AG10803 (cell line): Measurements from ENCODE around the gene CRTC1.

ENCODE experiments used
- DNase-seq: peaks from one replicate; pipeline ENCODE4 v3.0.0; 2010; ENCODE audit warnings: low read depth
- H3K4me3 ChIP-seq: 2 replicates; pipeline ENCODE4 v1.5.1; 2011; ENCODE audit warnings: mild to moderate bottlenecking, low read length, control low read depth
- TF ChIP-seq, protein P1 (sequence below): conservative IDR thresholded peaks from 2 replicates; pipeline ENCODE4 v1.5.1; 2011; ENCODE audit warnings: mild to moderate bottlenecking, low read length, control low read depth, inconsistent platforms

CRTC1 gene

DNA sequence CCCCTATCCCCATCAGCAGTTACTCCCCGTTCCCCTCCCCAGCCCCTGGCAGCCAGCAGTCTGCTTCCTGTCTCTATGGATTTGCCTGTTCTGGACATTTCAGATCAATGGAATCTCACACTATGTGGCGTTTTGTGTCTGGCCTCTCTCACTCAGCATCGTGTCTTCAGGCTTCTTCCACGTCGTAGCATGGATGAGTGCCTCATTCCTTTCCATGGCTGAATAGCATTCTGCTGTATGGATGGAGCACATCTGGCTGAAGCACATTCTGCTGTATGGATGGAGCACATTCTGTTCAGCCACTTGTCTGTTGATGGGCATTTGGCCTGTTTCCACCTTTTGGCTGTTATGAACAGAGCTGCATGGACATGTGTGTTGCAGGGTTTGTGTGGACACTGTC lies 29.5 kb downstream of the CRTC1 start:
- no peak overlapping the region for H3K4me3 ChIP-seq
- TF ChIP-seq, protein P1, sequence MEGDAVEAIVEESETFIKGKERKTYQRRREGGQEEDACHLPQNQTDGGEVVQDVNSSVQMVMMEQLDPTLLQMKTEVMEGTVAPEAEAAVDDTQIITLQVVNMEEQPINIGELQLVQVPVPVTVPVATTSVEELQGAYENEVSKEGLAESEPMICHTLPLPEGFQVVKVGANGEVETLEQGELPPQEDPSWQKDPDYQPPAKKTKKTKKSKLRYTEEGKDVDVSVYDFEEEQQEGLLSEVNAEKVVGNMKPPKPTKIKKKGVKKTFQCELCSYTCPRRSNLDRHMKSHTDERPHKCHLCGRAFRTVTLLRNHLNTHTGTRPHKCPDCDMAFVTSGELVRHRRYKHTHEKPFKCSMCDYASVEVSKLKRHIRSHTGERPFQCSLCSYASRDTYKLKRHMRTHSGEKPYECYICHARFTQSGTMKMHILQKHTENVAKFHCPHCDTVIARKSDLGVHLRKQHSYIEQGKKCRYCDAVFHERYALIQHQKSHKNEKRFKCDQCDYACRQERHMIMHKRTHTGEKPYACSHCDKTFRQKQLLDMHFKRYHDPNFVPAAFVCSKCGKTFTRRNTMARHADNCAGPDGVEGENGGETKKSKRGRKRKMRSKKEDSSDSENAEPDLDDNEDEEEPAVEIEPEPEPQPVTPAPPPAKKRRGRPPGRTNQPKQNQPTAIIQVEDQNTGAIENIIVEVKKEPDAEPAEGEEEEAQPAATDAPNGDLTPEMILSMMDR, result no peak
- no peak for DNase-seq

DNA sequence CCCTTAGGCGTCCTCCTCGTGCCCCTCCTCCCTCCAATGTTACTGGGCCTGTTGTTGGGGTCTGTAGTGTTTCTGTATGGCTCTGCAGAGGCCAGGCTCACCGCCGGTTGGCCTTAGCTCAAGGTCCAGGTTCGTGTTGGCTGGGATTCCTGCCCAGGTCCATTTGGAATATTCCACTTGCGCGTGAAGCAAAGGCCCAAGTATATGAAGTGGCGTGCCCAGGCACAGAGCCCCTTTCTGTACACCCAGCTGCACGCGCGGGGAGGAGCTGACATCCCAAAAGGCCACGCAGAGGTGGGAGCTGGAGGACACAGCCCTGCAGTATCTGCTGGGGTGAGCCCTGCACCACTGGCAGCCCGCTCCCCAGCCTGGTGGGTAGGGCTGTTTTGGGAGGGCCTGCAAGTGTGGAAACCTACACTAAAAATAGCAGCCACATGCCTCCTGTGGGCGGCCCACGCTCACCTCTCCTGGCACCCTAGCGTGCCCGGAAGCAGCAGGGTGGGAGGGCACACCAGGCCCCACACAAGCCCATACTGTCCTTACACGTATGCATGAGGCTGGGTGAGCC lies 30.2 kb downstream of the CRTC1 start:
- DNase-seq, result no peak
- TF ChIP-seq, protein P1, result no peak
- no peak overlapping the region for H3K4me3 ChIP-seq

DNA sequence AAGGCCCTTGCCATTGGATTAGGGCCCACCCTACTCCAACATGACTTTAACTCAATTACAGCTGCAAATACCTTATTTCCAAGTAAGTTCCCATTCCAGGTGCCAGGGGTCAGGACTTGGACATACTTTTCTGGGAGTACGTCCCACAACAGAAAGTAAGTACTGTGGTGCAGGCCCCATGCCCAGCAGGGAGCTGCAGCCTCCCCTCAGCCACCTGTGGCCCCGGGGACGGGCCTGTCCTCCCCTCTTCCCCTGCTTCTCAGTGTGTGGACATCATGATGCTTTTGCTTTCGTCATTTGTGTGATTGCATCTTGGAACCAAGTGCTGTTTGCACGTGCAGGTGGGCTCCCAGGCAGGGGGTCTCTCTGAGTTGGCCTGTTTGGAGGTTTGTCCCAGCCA lies 31.9 kb downstream of the CRTC1 start:
- TF ChIP-seq, protein P1, result no peak
- no peak overlapping the region for H3K4me3 ChIP-seq
- DNase-seq, result no peak

DNA sequence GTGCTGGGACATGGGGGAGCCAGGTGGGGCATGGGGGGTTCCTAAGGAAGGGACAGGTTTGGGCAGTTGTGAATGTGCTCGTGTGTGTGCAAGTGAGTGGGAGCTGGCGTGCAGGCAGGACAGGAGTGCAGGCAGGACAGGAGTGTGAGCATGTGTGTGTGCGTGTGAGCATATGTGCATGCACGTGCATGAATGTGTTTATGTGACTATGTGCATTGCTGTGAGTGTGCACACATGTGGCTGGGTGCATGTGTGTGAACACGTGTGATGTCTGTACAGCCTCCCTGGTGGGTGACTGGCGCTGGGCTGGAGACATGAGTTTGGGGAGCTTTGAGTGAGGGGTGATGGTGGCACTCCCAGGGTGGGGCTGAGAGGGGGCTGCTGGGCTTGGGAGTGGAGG lies 33.4 kb downstream of the CRTC1 start:
- no peak for DNase-seq
- TF ChIP-seq, protein P1, result no peak
- H3K4me3 ChIP-seq, result no peak overlapping the region

DNA sequence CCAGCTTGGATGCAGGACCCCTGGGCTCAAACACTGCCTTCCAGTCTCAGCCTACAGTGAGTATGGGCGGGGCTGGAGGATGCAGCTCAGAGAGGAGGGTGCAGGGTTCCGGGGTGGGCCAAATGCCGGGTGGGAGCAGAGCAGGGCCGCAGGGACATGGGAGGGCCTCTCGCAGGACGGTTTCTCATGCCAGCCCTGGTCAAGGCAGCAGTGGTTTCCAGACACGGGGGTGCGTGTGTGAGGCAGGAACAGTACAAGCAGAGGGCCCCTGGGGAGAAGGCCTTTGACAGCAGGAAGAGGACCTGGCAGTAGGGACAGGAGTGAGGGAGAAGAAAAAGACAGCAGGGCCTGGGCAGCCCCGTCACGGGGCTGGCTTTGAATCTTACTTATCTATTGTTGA lies 34.1 kb downstream of the CRTC1 start:
- no peak for DNase-seq
- H3K4me3 ChIP-seq, result no peak overlapping the region
- TF ChIP-seq, protein P1, result no peak

DNA sequence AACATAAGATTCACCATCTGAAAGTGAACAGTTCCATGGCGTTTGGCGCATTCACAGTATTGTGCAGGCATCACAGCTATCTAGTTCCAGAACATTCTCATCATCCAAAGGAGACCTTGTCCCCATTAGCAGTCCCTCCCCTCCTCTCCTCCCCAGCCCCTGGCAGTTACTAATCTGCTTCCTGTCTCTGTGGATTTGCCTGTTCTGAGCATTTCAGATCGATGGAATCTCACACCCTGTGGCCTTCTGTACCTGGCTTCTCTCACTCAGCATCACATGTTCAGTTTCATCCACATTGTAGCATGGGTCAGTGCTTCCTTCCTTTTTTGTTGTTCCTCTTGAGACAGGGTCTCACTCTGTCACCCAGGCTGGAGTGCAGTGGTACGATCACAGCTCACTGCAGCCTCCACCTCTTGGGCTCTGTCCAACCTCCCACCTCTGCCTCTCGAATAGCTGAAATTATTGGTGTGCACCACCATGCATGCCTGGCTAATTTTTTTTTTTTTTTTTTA lies 34.6 kb downstream of the CRTC1 start:
- TF ChIP-seq, protein P1, result no peak
- no peak for DNase-seq
- no peak overlapping the region for H3K4me3 ChIP-seq

DNA sequence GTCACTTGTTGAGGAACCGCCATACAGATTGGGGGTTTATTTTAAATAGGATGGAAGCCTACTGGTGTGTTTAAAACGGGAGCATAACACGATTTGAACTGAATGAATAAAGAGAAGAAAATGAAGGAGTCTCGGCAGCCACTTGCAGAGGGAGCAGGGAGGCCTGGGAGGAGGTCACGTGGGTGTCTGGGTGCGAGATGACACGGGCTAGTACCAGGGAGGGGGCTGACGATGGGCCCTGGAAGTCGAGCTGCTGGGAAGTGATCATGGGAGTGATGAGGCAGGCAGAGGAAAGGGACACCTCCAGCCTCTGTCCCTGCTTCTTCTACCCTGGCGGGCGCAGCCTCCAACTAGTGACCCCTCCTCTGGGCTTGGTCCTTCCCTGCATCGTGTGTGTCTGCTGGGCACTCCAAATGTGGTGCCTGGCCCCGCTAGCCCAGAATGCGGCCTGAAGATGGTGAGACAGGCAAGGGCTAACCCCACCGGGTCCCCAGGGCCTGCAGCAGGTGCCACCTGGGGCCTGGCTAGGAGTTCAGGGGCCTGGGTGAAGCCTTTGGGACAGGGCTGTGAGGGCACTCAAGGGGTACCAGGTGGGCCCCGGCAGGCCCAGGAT lies 35.5 kb downstream of the CRTC1 start:
- TF ChIP-seq, protein P1, result no peak
- H3K4me3 ChIP-seq, result no peak overlapping the region
- no peak for DNase-seq
